ENCODE measurements around the gene SHB. TPM values are rescaled to one million over a fixed set of nuclear protein-coding genes. Genes with fewer than 3 reads are reported as not detected.
"Not testable (repeated sequence)": the region's sequence is repeated elsewhere in the genome, so short reads cannot be mapped to it uniquely, and the experiment has no call there.

SHB gene
- total and polyA plus RNA-seq, 2 donors (not counting 3 experiments of a cell fraction or from before 2014, with no cell fraction given): 13.4 to 24.9 TPM

- Histone ChIP-seq H4K20me1 (replicated peaks; ENCODE audit: control insufficient read depth, extremely low read depth, insufficient read depth, low read length) (no peaks in the 10 kb centered on the region), H3K4me3 (replicated peaks in 1 of 3; ENCODE audit: insufficient read depth in 1 of 3, low read depth in 1 of 3, low read length in 3 of 3) (no peak overlapping the region), H3K79me2 (ENCODE audit: control insufficient read depth, insufficient read depth, low read length) (peaks cover 9% of the 10 kb centered on the region), H3K27ac (ENCODE audit: insufficient read depth, low read depth, low read length) (no peak overlapping the region), H3K27me3 (ENCODE audit: control insufficient read depth in 2 of 2, insufficient read depth in 2 of 2, low read length in 2 of 2) (no peaks in the 10 kb centered on the region), H3K9me3 (replicated peaks; ENCODE audit: control insufficient read depth, insufficient read depth, low read length) (no peaks in the 10 kb centered on the region), H3K9me1 (replicated peaks; ENCODE audit: control insufficient read depth, extremely low read depth, insufficient read depth, low read length) (no peaks in the 10 kb centered on the region), H3K4me1 (ENCODE audit: control insufficient read depth, extremely low read depth, insufficient read depth, low read length) (no peaks in the 10 kb centered on the region), H3K36me3 (ENCODE audit: control insufficient read depth in 2 of 2, extremely low read depth in 1 of 2, insufficient read depth in 2 of 2, low read length in 2 of 2) (peaks cover 5 to 11% of the 10 kb centered on the region in 2 experiments), H2AFZ (ENCODE audit: low read depth, low read length) (no peak overlapping the region), H3K4me2 (ENCODE audit: insufficient read depth, low read length) (no peak overlapping the region), H3K9ac (replicated peaks; ENCODE audit: extremely low read depth, insufficient read depth, low read length) (no peak overlapping the region)
- dilution Hi-C loops (cut with MboI; ENCODE audit: extremely low pct_ligation_motif_present, low sequenced_read_pairs): no loop called here
- CTCF ChIA-PET: no interaction called here
- POLR2A ChIA-PET: no interaction called here
- DNase-seq (ENCODE audit: low read depth, low spot score) (no peak), FAIRE-seq (no peak)
- TF ChIP-seq EZH2 (IDR thresholded peaks at IDR 0.05; ENCODE audit: borderline replicate concordance, low read depth, low read length, severe bottlenecking): no peak
- no peak for TF ChIP-seq GATA2 (IDR thresholded peaks at IDR 0.05; ENCODE audit: insufficient read depth, insufficient read length, low read depth, low read length)
- intact Hi-C loops (cut with micrococcal nuclease): no loop called here
- BruUV-seq (replicated peaks): no TSS peak
Observed at GRCh38 chr9:37889536-37889935, 179.5 kb downstream of the SHB start.

GRCh38 chr9:37887977-37888583 lies 180.9 kb downstream of the SHB start:
- H3K4me3 ChIP-seq (replicated peaks in 1 of 3; ENCODE audit: insufficient read depth in 1 of 3, low read depth in 1 of 3, low read length in 3 of 3); H3K4me1 ChIP-seq (ENCODE audit: control insufficient read depth, extremely low read depth, insufficient read depth, low read length); BruUV-seq (replicated peaks); FAIRE-seq; H3K9me3 ChIP-seq (replicated peaks; ENCODE audit: control insufficient read depth, insufficient read depth, low read length); H4K20me1 ChIP-seq (replicated peaks; ENCODE audit: control insufficient read depth, extremely low read depth, insufficient read depth, low read length); H2AFZ ChIP-seq (ENCODE audit: low read depth, low read length); H3K27me3 ChIP-seq (ENCODE audit: control insufficient read depth in 2 of 2, insufficient read depth in 2 of 2, low read length in 2 of 2); H3K4me2 ChIP-seq (ENCODE audit: insufficient read depth, low read length); intact Hi-C loops (cut with micrococcal nuclease); H3K9ac ChIP-seq (replicated peaks; ENCODE audit: extremely low read depth, insufficient read depth, low read length); POLR2A ChIA-PET; CTCF ChIA-PET; H3K9me1 ChIP-seq (replicated peaks; ENCODE audit: control insufficient read depth, extremely low read depth, insufficient read depth, low read length); H3K27ac ChIP-seq (ENCODE audit: insufficient read depth, low read depth, low read length); dilution Hi-C loops (cut with MboI; ENCODE audit: extremely low pct_ligation_motif_present, low sequenced_read_pairs); H3K79me2 ChIP-seq (ENCODE audit: control insufficient read depth, insufficient read depth, low read length); DNase-seq (ENCODE audit: low read depth, low spot score); H3K36me3 ChIP-seq (ENCODE audit: control insufficient read depth in 2 of 2, extremely low read depth in 1 of 2, insufficient read depth in 2 of 2, low read length in 2 of 2): not testable (repeated sequence)

Measured in endothelial cell of umbilical vein (primary cell).